K562 (cell line): ENCODE data around the gene ETNK2. TPM values are rescaled to one million over a fixed set of nuclear protein-coding genes. Genes with fewer than 3 reads are reported as not detected.

ENCODE experiments used
- ATAC-seq: fragments of 200-7000 bp; cut with Tn5 transposase; 3 replicates; pipeline ENCODE4 v1.9.1; 2020; ENCODE audit warnings: moderate library complexity
- BruUV-seq: library from RNA; stranded (reverse); fragments of 400-500 nt; replicated peaks from 2 replicates; lab custom pipeline; 2021; lab: Mats Ljungman, UMichigan
- CTCF ChIA-PET: fragments of 300-600 bp; formaldehyde crosslinking; extraction: SDS; loops from one replicate; lab custom pipeline; 2021; ENCODE audit warnings: low intra/inter-chr PET ratio; lab: Yijun Ruan, JAX
- POLR2A ChIA-PET: fragments of 300-600, 350-650 bp; sonication (Branson Sonifier 250); formaldehyde crosslinking; extraction: SDS; loops from one replicate; lab custom pipeline; 2021; ENCODE audit warnings: antibody characterized with exemption, inconsistent platforms; lab: Yijun Ruan, JAX
- DNase-seq, 4 experiments: peaks; one replicate each; pipeline versions ENCODE4 v3.0.0 to v3.0.0-alpha.2; 2011 to 2018; ENCODE audit warnings: low spot score in 3 of 4, mixed read lengths in 3 of 4; ENCODE audit errors: extremely low read depth in 1 of 4
- FAIRE-seq: peaks from 2 replicates; lab custom pipeline; 2011; peaks lifted over from hg19 to GRCh38; lab: Jason Lieb, UNC
- H2AFZ ChIP-seq: 2 replicates; pipeline ENCODE4 v1.6.0; 2011; ENCODE audit warnings: low read depth, low read length, control low read depth, inconsistent platforms
- H3K27ac ChIP-seq: fragments of 200-600 bp; 3 replicates; pipeline ENCODE4 v1.8.0; 2011; ENCODE audit warnings: low read depth, mild to moderate bottlenecking, control low read depth, inconsistent platforms, low read length, moderate library complexity, mixed read lengths; ENCODE audit errors: extremely low read depth
- H3K27me3 ChIP-seq, 2 experiments: fragments of 300-600 bp in 1 of 2; 2 replicates in 1 of 2; 3 replicates in 1 of 2; pipeline versions ENCODE4 v1.6.0 to v1.8.0; 2011; ENCODE audit warnings: inconsistent platforms in 2 of 2, low read length in 2 of 2, mild to moderate bottlenecking in 1 of 2, mixed read lengths in 1 of 2, moderate library complexity in 1 of 2; ENCODE audit not compliant: control insufficient read depth in 2 of 2, insufficient read depth in 2 of 2
- H3K36me3 ChIP-seq: fragments of 300-600 bp; 3 replicates; pipeline ENCODE4 v1.8.0; 2011; ENCODE audit warnings: mild to moderate bottlenecking, low read length, inconsistent platforms; ENCODE audit not compliant: control insufficient read depth, insufficient read depth
- H3K4me1 ChIP-seq, 2 experiments: fragments of 200-600 bp in 1 of 2; replicated peaks in 1 of 2; 2 replicates in 1 of 2; 3 replicates in 1 of 2; pipeline versions ENCODE4 v1.5.1 to v1.8.0; 2011; ENCODE audit warnings: inconsistent platforms in 2 of 2, low read length in 2 of 2, mild to moderate bottlenecking in 1 of 2, mixed read lengths in 1 of 2, moderate library complexity in 1 of 2; ENCODE audit not compliant: control insufficient read depth in 2 of 2, insufficient read depth in 2 of 2
- H3K4me2 ChIP-seq: 2 replicates; pipeline ENCODE4 v1.6.1; 2011; ENCODE audit warnings: low read length, control low read depth, inconsistent platforms, mixed read lengths; ENCODE audit not compliant: insufficient read depth
- H3K4me3 ChIP-seq: fragments of 200-600 bp; sonication (generic), shearing (Covaris generic); 2 replicates; pipeline ENCODE4 v1.5.1; 2016; ENCODE audit warnings: control low read depth, inconsistent platforms
- H3K79me2 ChIP-seq: fragments of 200-600 bp; 3 replicates; pipeline ENCODE4 v1.8.0; 2011; ENCODE audit warnings: low read length, inconsistent platforms; ENCODE audit not compliant: control insufficient read depth, insufficient read depth
- H3K9ac ChIP-seq, 2 experiments: 2 replicates each; pipeline versions ENCODE4 v1.6.0 to v1.6.1; 2011; ENCODE audit warnings: low read depth in 2 of 2, low read length in 2 of 2, control low read depth in 1 of 2, inconsistent platforms in 1 of 2, mild to moderate bottlenecking in 1 of 2, mixed read lengths in 1 of 2; ENCODE audit not compliant: insufficient read depth in 1 of 2
- H3K9me1 ChIP-seq: one replicate; pipeline ENCODE4 v1.6.0; 2011; ENCODE audit warnings: inconsistent platforms, mild to moderate bottlenecking, low read length, moderate library complexity; ENCODE audit not compliant: control insufficient read depth, insufficient read depth
- H3K9me3 ChIP-seq: replicated peaks from 2 replicates; pipeline ENCODE4 v1.5.1; 2011; ENCODE audit warnings: low read depth, low read length, inconsistent platforms; ENCODE audit not compliant: control insufficient read depth, insufficient read depth
- H4K20me1 ChIP-seq: replicated peaks from 2 replicates; pipeline ENCODE4 v1.6.1; 2011; ENCODE audit warnings: low read length, inconsistent platforms, mixed read lengths; ENCODE audit not compliant: control insufficient read depth, insufficient read depth
- CBX1 ChIP-seq: sonication (generic); IDR thresholded peaks from 2 replicates; pipeline ENCODE4 v1.6.1; 2016; ENCODE audit warnings: antibody characterized with exemption, low read depth, mild to moderate bottlenecking
- GABPA ChIP-seq: fragments of 200-800 bp; sonication (Bioruptor generic); conservative IDR thresholded peaks from 2 replicates; pipeline ENCODE4 v1.6.1; 2016; ENCODE audit warnings: low read depth, missing genetic modification characterization, missing compliant biosample characterization
- KLF16 ChIP-seq: IDR thresholded peaks from 2 replicates; pipeline ENCODE4 v1.6.1; 2016; ENCODE audit warnings: antibody characterized with exemption
- NFIX ChIP-seq: fragments of 250-450 bp; sonication (Bioruptor Pico); IDR thresholded peaks from 2 replicates; pipeline ENCODE4 v1.4.0; 2020; ENCODE audit warnings: low read depth, mild to moderate bottlenecking, moderate library complexity
- OTX1 ChIP-seq: fragments of 450-650 bp; formaldehyde crosslinking; IDR thresholded peaks from 2 replicates; pipeline ENCODE4 v1.4.0; 2022; ENCODE audit warnings: mild to moderate bottlenecking
- RNF2 ChIP-seq: sonication (generic); IDR thresholded peaks from 2 replicates; pipeline ENCODE4 v1.6.1; 2016
- RREB1 ChIP-seq: fragments of 250-450 bp; sonication (Bioruptor Pico); IDR thresholded peaks from 2 replicates; pipeline ENCODE4 v1.4.0; 2020
- SRSF3 ChIP-seq: fragments of 200-400 bp; formaldehyde crosslinking; IDR thresholded peaks from 2 replicates; pipeline ENCODE4 v1.6.1; 2016; ENCODE audit warnings: mild to moderate bottlenecking, low read length, moderate library complexity; ENCODE audit not compliant: insufficient read depth
- TCFL5 ChIP-seq: fragments of 250-450 bp; sonication (Bioruptor Pico); conservative IDR thresholded peaks from 2 replicates; pipeline ENCODE4 v1.6.1; 2021; ENCODE audit warnings: mild to moderate bottlenecking, moderate library complexity, matching md5 sums
- WGBS: fragments of 100-300 bp; shearing (Covaris generic); methylation state at CpG from one replicate; pipeline ENCODE4 v1.1.6; 2016; ENCODE audit warnings: low coverage, mixed read lengths; ENCODE audit not compliant: insufficient coverage; ENCODE audit errors: missing lambda C conversion rate; 5-methylcytosine and 5-hydroxymethylcytosine counted together
- in situ Hi-C: fragments of 300-500 bp; cut with MboI; formaldehyde crosslinking; loops from 4 replicates; pipeline ENCODE4 v1.15.0; 2018; ENCODE audit warnings: inconsistent platforms, mixed read lengths
- intact Hi-C: fragments of 100-400 bp; cut with micrococcal nuclease; formaldehyde crosslinking; loops from 2 replicates; pipeline ENCODE4 v1.14.2; 2022
- polyA plus RNA-seq, 8 experiments: library from polyadenylated mRNA; depleted of rRNA in 4 of 8; stranded (reverse) in 5 of 8; unstranded in 3 of 8; fragments of >200 nt; fragmentation: Nextera tagmentation in 2 of 8; fragmentation: Illumina TruSeq in 1 of 8; extraction: Ambion mirVana in 2 of 8; extraction: Trizol in 1 of 8; gene quantifications; 2 replicates each; pipeline versions ENCODE4 v1.2.1 to v1.2.3, GENCODE V29; 2011 to 2014; ENCODE audit warnings: inconsistent platforms in 1 of 8, missing spikeins in 1 of 8
- total RNA-seq, 7 experiments: library from RNA; depleted of rRNA in 6 of 7; stranded (reverse); fragments of >200 nt in 6 of 7; fragmentation: Illumina TruSeq in 2 of 7; extraction: Trizol in 2 of 7; gene quantifications; 2 replicates each; pipeline versions ENCODE4 v1.2.1 to v1.2.3, GENCODE V29; 2011 to 2021; ENCODE audit warnings: low replicate concordance in 1 of 7

Gene ETNK2
- total and polyA plus RNA-seq, 9 of the 15 experiments (the other 6 are each of a cell fraction or from before 2014, with no cell fraction given) = 0.03 to 0.38 (median 0.13) TPM; not detected in 4

- Histone ChIP-seq H4K20me1 (0 out of 2 replicates have a peak, but pooled peaks cover 4% of the 10 kb centered on the region), H3K9me3 (no peaks in the 10 kb centered on the region; the same call in 1 of the 2 replicates), H3K9ac (no peak overlapping the region), H3K4me1 (peaks cover 0 to 4% of the 10 kb centered on the region in 2 experiments; a peak in 2 of 5 replicates), H3K9me1 (no peaks in the 10 kb centered on the region), H3K4me2 (no peak overlapping the region), H3K36me3 (no peaks in the 10 kb centered on the region), H3K4me3 (no peak overlapping the region), H3K27me3 (peaks cover 35 to 73% of the 10 kb centered on the region in 2 experiments), H3K79me2 (no peaks in the 10 kb centered on the region), H2AFZ (no peak overlapping the region), H3K27ac (no peak overlapping the region)
- DNase-seq = no peak
- ChIA-PET CTCF (no interaction called here), POLR2A (interaction anchor here (0.5 to 1.4 kb wide), 2 partner anchors 56 to 158 kb away, joined by 3 to 6 read pairs; no protein-coding TSS in a partner anchor)
- ATAC-seq = no peak
- WGBS = 0% methylated on average over 2 of the region's 2 CpGs
- no TSS peak for BruUV-seq
- in situ Hi-C loops (no loop called here), intact Hi-C loops (no loop called here)
- FAIRE-seq = no peak
- TF ChIP-seq OTX1 = no peak
Observed at GRCh38 chr1:204192046-204192445, 40.2 kb upstream of the ETNK2 start.

- H3K9me1 ChIP-seq = no peaks in the 10 kb centered on the region
- H3K4me2 ChIP-seq = no peak overlapping the region
- intact Hi-C loops = no loop called here
- H3K27me3 ChIP-seq = peaks cover 41 to 73% of the 10 kb centered on the region in 2 experiments
- ChIA-PET CTCF (no interaction called here), POLR2A (interaction anchor here (0.7 to 1.4 kb wide), 2 partner anchors 36 to 57 kb away, joined by 3 to 6 read pairs; no protein-coding TSS in a partner anchor)
- H3K27ac ChIP-seq = no peak overlapping the region
- no TSS peak for BruUV-seq
- in situ Hi-C loops = no loop called here
- FAIRE-seq (no peak), DNase-seq (no peak), ATAC-seq (no peak)
- 6% methylated on average over 7 of the region's 7 CpGs for WGBS
- H3K9me3 ChIP-seq = no peaks in the 10 kb centered on the region; the same call in 1 of the 2 replicates
- H3K36me3 ChIP-seq = no peaks in the 10 kb centered on the region
- no peak overlapping the region for H3K4me3 ChIP-seq
- no peak overlapping the region for H3K9ac ChIP-seq
- H3K4me1 ChIP-seq = peaks cover 4 to 5% of the 10 kb centered on the region in 2 experiments; a peak in 3 of 5 replicates
- 0 out of 2 replicates have a peak, but pooled peaks cover 4% of the 10 kb centered on the region for H4K20me1 ChIP-seq
- H2AFZ ChIP-seq = no peak overlapping the region
- TF ChIP-seq GABPA (tag) (no peak), KLF16 (no peak), TCFL5 (CRISPR knock-in tag) (no peak), SRSF3 (no peak), CBX1 (no peak), RNF2 (no peak), RREB1 (CRISPR knock-in tag) (no peak), NFIX (CRISPR knock-in tag) (no peak)
- no peaks in the 10 kb centered on the region for H3K79me2 ChIP-seq
Observed at GRCh38 chr1:204191456-204191855, 39.6 kb upstream of the ETNK2 start.
